ENCODE measurements around the gene PRMT2. TPM values are rescaled to one million over a fixed set of nuclear protein-coding genes. Genes with fewer than 3 reads are reported as not detected.
A peak's percentile ranks its signal among the peaks of the same experiment; 100 is the strongest.
"Not testable (repeated sequence)": the region's sequence is repeated elsewhere in the genome, so short reads cannot be mapped to it uniquely, and the experiment has no call there.

PRMT2 gene
- total RNA-seq, 1 experiment from 2014 or later, result 60.5 TPM

DNA sequence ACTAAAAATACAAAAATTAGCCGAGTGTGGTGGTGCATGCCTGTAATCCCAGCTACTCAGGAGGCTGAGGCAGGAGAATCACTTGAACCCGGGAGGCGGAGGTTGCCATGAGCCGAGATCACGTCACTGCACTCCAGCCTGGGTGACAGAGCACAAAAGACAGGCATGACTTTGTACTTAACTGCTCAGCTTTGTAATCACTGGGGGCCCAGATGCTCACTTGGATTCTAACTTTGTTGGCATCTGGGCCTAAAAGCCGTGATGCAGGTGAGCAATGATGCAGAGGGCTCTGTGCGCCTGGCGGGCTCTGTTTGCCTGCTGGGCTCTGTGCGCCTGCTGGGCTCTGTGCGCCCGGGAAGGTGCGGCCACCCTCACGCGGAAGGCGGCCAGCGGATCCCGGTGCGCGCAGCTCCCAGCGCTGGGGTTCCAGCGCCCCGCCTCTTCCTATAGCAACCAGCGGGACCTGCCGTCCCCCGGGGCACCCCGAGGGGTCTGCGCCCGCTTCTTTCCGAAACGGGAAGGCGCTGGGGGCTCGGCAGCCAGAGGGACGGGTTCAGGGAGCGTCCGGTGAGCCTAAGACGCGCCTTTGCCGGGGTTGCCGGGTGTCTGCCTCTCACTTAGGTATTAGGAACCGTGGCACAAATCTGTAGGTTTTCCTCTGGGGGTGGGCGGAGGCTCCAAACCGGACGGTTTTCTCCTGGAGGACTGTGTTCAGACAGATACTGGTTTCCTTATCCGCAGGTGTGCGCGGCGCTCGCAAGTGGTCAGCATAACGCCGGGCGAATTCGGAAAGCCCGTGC, 31.7 kb downstream of the PRMT2 start:
- TF ChIP-seq SIN3A (IDR thresholded peaks at IDR 0.05; ENCODE audit: borderline replicate concordance, insufficient read depth, low read depth, low read length), result no peak
- in situ Hi-C loops (cut with HindIII; ENCODE audit: low pct_unique_long_range_greater_than_20kb, low sequenced_read_pairs) (no loop called here), intact Hi-C loops (cut with micrococcal nuclease; ENCODE audit: unreplicated experiment) (no loop called here)
- POLR2A ChIA-PET, result no interaction called here
- BruUV-seq (replicated peaks), result no TSS peak
- Histone ChIP-seq H3K4me1 (ENCODE audit: control insufficient read depth, insufficient read depth, low read length) (no peaks in the 10 kb centered on the region), H3K4me3 (ENCODE audit: low read depth in 2 of 2, low read length in 2 of 2) (peak overlapping the region; percentile 53 to 64), H3K27me3 (ENCODE audit: control insufficient read depth, insufficient read depth, low read length) (no peaks in the 10 kb centered on the region), H3K9me3 (ENCODE audit: control insufficient read depth, insufficient read depth, low read depth, low read length) (no peaks in the 10 kb centered on the region), H3K36me3 (ENCODE audit: control insufficient read depth, insufficient read depth, low read length) (no peaks in the 10 kb centered on the region), H3K27ac (ENCODE audit: low read length) (0 out of 2 replicates have a peak overlapping the region, but pooled peaks have one; percentile 29)
- CTCF ChIA-PET, result no interaction called here
- DNase-seq (ENCODE audit: low read depth, low spot score) (no peak), ATAC-seq (peak; percentile 68)

DNA sequence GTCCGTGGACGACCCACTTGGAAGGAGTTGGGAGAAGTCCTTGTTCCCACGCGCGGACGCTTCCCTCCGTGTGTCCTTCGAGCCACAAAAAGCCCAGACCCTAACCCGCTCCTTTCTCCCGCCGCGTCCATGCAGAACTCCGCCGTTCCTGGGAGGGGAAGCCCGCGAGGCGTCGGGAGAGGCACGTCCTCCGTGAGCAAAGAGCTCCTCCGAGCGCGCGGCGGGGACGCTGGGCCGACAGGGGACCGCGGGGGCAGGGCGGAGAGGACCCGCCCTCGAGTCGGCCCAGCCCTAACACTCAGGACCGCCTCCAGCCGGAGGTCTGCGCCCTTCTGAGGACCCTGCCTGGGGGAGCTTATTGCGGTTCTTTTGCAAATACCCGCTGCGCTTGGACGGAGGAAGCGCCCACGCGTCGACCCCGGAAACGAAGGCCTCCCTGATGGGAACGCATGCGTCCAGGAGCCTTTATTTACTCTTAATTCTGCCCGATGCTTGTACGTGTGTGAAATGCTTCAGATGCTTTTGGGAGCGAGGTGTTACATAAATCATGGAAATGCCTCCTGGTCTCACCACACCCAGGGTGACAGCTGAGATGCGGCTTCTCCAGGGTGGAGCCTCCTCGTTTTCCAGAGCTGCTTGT, 32.4 kb downstream of the PRMT2 start:
- 0 out of 2 replicates have a peak overlapping the region, but pooled peaks have one; percentile 29 for H3K27ac ChIP-seq (ENCODE audit: low read length)
- no peaks in the 10 kb centered on the region for H3K9me3 ChIP-seq (ENCODE audit: control insufficient read depth, insufficient read depth, low read depth, low read length)
- TF ChIP-seq POLR2AphosphoS5 (IDR thresholded peaks at IDR 0.05; ENCODE audit: low read depth, low read length) (no peak), SIN3A (IDR thresholded peaks at IDR 0.05; ENCODE audit: borderline replicate concordance, insufficient read depth, low read depth, low read length) (no peak), TCF7L2 (IDR thresholded peaks at IDR 0.05; ENCODE audit: low read depth, low read length) (no peak)
- TF ChIP-seq, protein P1, sequence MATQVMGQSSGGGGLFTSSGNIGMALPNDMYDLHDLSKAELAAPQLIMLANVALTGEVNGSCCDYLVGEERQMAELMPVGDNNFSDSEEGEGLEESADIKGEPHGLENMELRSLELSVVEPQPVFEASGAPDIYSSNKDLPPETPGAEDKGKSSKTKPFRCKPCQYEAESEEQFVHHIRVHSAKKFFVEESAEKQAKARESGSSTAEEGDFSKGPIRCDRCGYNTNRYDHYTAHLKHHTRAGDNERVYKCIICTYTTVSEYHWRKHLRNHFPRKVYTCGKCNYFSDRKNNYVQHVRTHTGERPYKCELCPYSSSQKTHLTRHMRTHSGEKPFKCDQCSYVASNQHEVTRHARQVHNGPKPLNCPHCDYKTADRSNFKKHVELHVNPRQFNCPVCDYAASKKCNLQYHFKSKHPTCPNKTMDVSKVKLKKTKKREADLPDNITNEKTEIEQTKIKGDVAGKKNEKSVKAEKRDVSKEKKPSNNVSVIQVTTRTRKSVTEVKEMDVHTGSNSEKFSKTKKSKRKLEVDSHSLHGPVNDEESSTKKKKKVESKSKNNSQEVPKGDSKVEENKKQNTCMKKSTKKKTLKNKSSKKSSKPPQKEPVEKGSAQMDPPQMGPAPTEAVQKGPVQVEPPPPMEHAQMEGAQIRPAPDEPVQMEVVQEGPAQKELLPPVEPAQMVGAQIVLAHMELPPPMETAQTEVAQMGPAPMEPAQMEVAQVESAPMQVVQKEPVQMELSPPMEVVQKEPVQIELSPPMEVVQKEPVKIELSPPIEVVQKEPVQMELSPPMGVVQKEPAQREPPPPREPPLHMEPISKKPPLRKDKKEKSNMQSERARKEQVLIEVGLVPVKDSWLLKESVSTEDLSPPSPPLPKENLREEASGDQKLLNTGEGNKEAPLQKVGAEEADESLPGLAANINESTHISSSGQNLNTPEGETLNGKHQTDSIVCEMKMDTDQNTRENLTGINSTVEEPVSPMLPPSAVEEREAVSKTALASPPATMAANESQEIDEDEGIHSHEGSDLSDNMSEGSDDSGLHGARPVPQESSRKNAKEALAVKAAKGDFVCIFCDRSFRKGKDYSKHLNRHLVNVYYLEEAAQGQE (IDR thresholded peaks at IDR 0.05; ENCODE audit: insufficient read depth in 1 of 2, low read depth in 2 of 2, low read length in 1 of 2), result no peak
- TF ChIP-seq, protein P2, sequence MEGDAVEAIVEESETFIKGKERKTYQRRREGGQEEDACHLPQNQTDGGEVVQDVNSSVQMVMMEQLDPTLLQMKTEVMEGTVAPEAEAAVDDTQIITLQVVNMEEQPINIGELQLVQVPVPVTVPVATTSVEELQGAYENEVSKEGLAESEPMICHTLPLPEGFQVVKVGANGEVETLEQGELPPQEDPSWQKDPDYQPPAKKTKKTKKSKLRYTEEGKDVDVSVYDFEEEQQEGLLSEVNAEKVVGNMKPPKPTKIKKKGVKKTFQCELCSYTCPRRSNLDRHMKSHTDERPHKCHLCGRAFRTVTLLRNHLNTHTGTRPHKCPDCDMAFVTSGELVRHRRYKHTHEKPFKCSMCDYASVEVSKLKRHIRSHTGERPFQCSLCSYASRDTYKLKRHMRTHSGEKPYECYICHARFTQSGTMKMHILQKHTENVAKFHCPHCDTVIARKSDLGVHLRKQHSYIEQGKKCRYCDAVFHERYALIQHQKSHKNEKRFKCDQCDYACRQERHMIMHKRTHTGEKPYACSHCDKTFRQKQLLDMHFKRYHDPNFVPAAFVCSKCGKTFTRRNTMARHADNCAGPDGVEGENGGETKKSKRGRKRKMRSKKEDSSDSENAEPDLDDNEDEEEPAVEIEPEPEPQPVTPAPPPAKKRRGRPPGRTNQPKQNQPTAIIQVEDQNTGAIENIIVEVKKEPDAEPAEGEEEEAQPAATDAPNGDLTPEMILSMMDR (IDR thresholded peaks at IDR 0.05), result no peak
- no peaks in the 10 kb centered on the region for H3K4me1 ChIP-seq (ENCODE audit: control insufficient read depth, insufficient read depth, low read length)
- ChIA-PET CTCF (no interaction called here), POLR2A (no interaction called here)
- ATAC-seq (peak; percentile 76), DNase-seq (ENCODE audit: low read depth, low spot score) (no peak)
- no peaks in the 10 kb centered on the region for H3K36me3 ChIP-seq (ENCODE audit: control insufficient read depth, insufficient read depth, low read length)
- in situ Hi-C loops (cut with HindIII; ENCODE audit: low pct_unique_long_range_greater_than_20kb, low sequenced_read_pairs) (no loop called here), intact Hi-C loops (cut with micrococcal nuclease; ENCODE audit: unreplicated experiment) (no loop called here)
- H3K27me3 ChIP-seq (ENCODE audit: control insufficient read depth, insufficient read depth, low read length), result no peaks in the 10 kb centered on the region
- BruUV-seq (replicated peaks), result no TSS peak
- peak overlapping the region; percentile 53 to 64 for H3K4me3 ChIP-seq (ENCODE audit: low read depth in 2 of 2, low read length in 2 of 2)

GRCh38 chr21:46668381-46668780, 32.9 kb downstream of the PRMT2 start:
- Histone ChIP-seq H3K27ac (ENCODE audit: low read length) (no peak overlapping the region), H3K36me3 (ENCODE audit: control insufficient read depth, insufficient read depth, low read length) (no peaks in the 10 kb centered on the region), H3K4me3 (ENCODE audit: low read depth in 2 of 2, low read length in 2 of 2) (peak overlapping the region; percentile 53 to 64), H3K4me1 (ENCODE audit: control insufficient read depth, insufficient read depth, low read length) (no peaks in the 10 kb centered on the region), H3K9me3 (ENCODE audit: control insufficient read depth, insufficient read depth, low read depth, low read length) (no peaks in the 10 kb centered on the region), H3K27me3 (ENCODE audit: control insufficient read depth, insufficient read depth, low read length) (no peaks in the 10 kb centered on the region)
- DNase-seq (ENCODE audit: low read depth, low spot score) (no peak), ATAC-seq (no peak)
- TF ChIP-seq TCF7L2 (IDR thresholded peaks at IDR 0.05; ENCODE audit: low read depth, low read length) (no peak), SIN3A (IDR thresholded peaks at IDR 0.05; ENCODE audit: borderline replicate concordance, insufficient read depth, low read depth, low read length) (no peak)
- TF ChIP-seq, protein P2 (IDR thresholded peaks at IDR 0.05), result no peak
- intact Hi-C loops (cut with micrococcal nuclease; ENCODE audit: unreplicated experiment), result no loop called here
- BruUV-seq (replicated peaks), result no TSS peak
- in situ Hi-C loops (cut with HindIII; ENCODE audit: low pct_unique_long_range_greater_than_20kb, low sequenced_read_pairs), result no loop called here
- CTCF ChIA-PET, result no interaction called here
- POLR2A ChIA-PET, result no interaction called here

- BruUV-seq (replicated peaks); in situ Hi-C loops (cut with HindIII; ENCODE audit: low pct_unique_long_range_greater_than_20kb, low sequenced_read_pairs); H3K36me3 ChIP-seq (ENCODE audit: control insufficient read depth, insufficient read depth, low read length); H3K9me3 ChIP-seq (ENCODE audit: control insufficient read depth, insufficient read depth, low read depth, low read length); H3K27ac ChIP-seq (ENCODE audit: low read length); CTCF ChIA-PET; POLR2A ChIA-PET; H3K4me3 ChIP-seq (ENCODE audit: low read depth in 2 of 2, low read length in 2 of 2); DNase-seq (ENCODE audit: low read depth, low spot score); intact Hi-C loops (cut with micrococcal nuclease; ENCODE audit: unreplicated experiment); ATAC-seq; H3K27me3 ChIP-seq (ENCODE audit: control insufficient read depth, insufficient read depth, low read length); H3K4me1 ChIP-seq (ENCODE audit: control insufficient read depth, insufficient read depth, low read length): not testable (repeated sequence)
These were observed 33.4 kb downstream of the PRMT2 start for GRCh38 chr21:46668904-46669303.

All from Panc1 (cell line).